Immature natural killer cell (primary cell): ENCODE measurements around the gene GRK5. TPM values are rescaled to one million over a fixed set of nuclear protein-coding genes. Genes with fewer than 3 reads are reported as not detected.
A peak's percentile ranks its signal among the peaks of the same experiment; 100 is the strongest.
"Not testable (repeated sequence)": the region's sequence is repeated elsewhere in the genome, so short reads cannot be mapped to it uniquely, and the experiment has no call there.

Experiments used
- DNase-seq, 3 donors: peaks; one replicate each; pipeline ENCODE4 v3.0.0; 2022; ENCODE audit warnings: mixed read lengths in 1 of 3
- H3K27ac Mint-ChIP-seq, 6 donors: one replicate each; pipeline ENCODE4 v1.8.0; 2020; ENCODE audit warnings: mixed read lengths in 6 of 6, mild to moderate bottlenecking in 5 of 6, inconsistent platforms in 4 of 6, moderate library complexity in 3 of 6
- H3K27me3 Mint-ChIP-seq, 3 donors: one replicate each; pipeline ENCODE4 v1.8.0; 2020 to 2021; ENCODE audit warnings: low read depth in 3 of 3, mild to moderate bottlenecking in 3 of 3, mixed read lengths in 3 of 3, moderate library complexity in 3 of 3, inconsistent platforms in 1 of 3
- H3K36me3 Mint-ChIP-seq, 3 donors: one replicate each; pipeline ENCODE4 v1.8.0; 2020; ENCODE audit warnings: mixed read lengths in 3 of 3, inconsistent platforms in 2 of 3, mild to moderate bottlenecking in 2 of 3
- H3K4me1 Mint-ChIP-seq, 2 donors: one replicate each; pipeline ENCODE4 v1.8.0; 2020; ENCODE audit warnings: inconsistent platforms in 2 of 2, mild to moderate bottlenecking in 2 of 2, mixed read lengths in 2 of 2, moderate library complexity in 1 of 2
- H3K4me3 Mint-ChIP-seq, 5 donors: one replicate each; pipeline ENCODE4 v1.8.0; 2020; ENCODE audit warnings: mild to moderate bottlenecking in 5 of 5, mixed read lengths in 5 of 5, inconsistent platforms in 3 of 5, moderate library complexity in 3 of 5
- H3K9me3 Mint-ChIP-seq, 6 donors: one replicate each; pipeline ENCODE4 v1.8.0; 2020; ENCODE audit warnings: mild to moderate bottlenecking in 6 of 6, mixed read lengths in 6 of 6, inconsistent platforms in 4 of 6, moderate library complexity in 3 of 6
- polyA plus RNA-seq, 3 donors: library from polyadenylated mRNA; unstranded; fragments of 300-500 nt; fragmentation: Illumina TruSeq; gene quantifications; one replicate each; pipeline ENCODE4 v1.2.3, GENCODE V29; 2021

GRK5 gene
- polyA plus RNA-seq, 3 donors from 2014 or later = 2.1 to 12.4 (median 3.3) TPM

DNA sequence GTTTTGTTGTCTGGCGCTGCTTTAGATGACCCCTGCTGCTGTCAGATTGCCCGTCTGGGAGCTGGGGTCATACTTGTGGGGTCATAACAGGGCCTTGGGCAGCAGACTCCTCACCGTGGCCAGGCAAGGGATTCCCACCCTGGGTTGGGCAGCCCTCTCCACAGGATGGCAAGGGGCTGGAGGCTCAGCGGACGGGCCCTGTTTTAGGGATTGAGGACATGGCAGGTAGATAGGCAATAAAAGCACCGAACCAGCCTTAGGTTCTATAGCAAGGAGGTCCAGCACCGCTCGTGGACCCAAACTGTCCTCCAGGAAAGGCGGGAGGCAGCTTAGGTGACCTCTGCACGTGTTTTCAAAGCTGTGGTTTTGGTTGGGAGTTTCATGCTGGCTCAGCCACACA, 60.0 kb downstream of the GRK5 start:
- H3K4me3 Mint-ChIP-seq = peak overlapping the region in 1 of 5 donors; percentile 40
- peaks cover 0 to 11% (median 7%) of the 10 kb centered on the region in 3 donors for H3K36me3 Mint-ChIP-seq
- no peak for DNase-seq
- H3K27me3 Mint-ChIP-seq = peaks cover 11 to 35% (median 28%) of the 10 kb centered on the region in 3 donors
- no peaks in the 10 kb centered on the region for H3K9me3 Mint-ChIP-seq
- H3K4me1 Mint-ChIP-seq = peaks cover 59 to 61% of the 10 kb centered on the region in 2 donors
- peak overlapping the region; percentile 98 to 100 (median 100) for H3K27ac Mint-ChIP-seq

DNA sequence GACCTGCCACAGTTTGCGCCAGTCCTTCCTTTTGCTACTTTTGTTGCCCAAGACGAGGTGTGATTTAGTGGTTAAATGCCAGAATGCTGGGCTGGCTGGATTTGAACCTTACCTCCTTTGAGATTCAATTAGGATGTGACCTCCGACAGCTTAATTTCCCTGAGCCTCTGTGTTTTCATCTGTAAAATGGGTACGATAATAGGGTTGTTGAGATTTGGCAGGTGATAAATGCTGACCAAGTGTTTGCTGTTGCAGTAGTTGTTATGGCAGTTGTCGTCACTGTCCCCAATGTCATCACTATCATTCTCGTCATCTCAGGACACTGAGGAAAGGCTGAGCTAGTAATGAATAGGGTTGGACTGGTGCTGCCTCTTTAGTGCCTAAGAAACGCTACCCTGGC, 61.1 kb downstream of the GRK5 start:
- peaks cover 0 to 11% (median 7%) of the 10 kb centered on the region in 3 donors for H3K36me3 Mint-ChIP-seq
- peaks cover 70 to 71% of the 10 kb centered on the region in 2 donors for H3K4me1 Mint-ChIP-seq

DNA sequence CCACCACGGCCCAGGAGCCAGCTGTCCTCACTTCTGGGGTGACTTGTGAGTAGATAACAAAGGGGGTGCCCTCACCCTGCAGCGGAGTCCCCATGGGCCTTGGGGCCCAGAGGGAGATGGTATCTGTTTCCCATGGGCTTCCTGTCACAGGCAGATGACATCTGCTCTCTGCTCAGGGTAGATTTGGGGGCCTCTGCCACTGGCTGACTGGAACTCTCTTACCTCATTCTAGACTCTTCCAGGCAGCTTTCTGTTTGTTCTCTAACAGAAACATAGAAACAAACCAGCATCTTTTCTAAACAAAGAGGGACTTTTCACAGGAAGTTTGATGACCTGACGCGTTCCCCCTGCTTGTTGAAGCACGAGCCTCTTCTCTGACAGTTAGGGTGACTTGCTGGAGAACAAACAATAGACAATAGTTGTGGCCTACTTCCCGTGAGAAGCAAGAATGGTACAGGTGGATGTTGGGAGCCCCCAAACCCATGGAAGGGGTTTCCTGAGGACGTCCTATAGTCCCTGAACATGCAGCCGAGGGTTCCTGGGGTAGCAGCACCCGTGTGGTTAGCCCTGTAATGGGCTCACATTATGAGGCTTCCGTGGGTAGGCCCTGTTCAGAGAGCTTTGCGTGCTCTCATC, 61.6 kb downstream of the GRK5 start:
- Mint-ChIP-seq H3K27ac (peak overlapping the region; percentile 98 to 100 (median 100)), H3K36me3 (peaks cover 0 to 11% (median 5%) of the 10 kb centered on the region in 3 donors), H3K4me1 (peaks cover 75% of the 10 kb centered on the region in 2 donors), H3K27me3 (peaks cover 11 to 39% (median 28%) of the 10 kb centered on the region in 3 donors), H3K4me3 (peak overlapping the region; percentile 61 to 84 (median 76)), H3K9me3 (no peaks in the 10 kb centered on the region)
- DNase-seq = peak; percentile 87 to 91 (median 89)

More for the DNA sequence above, 61.1 kb downstream of the GRK5 start:
- peak in 1 of 3 donors; percentile 79 for DNase-seq
- peak overlapping the region; percentile 98 to 100 (median 100) for H3K27ac Mint-ChIP-seq
- H3K9me3 Mint-ChIP-seq = no peaks in the 10 kb centered on the region
- peaks cover 11 to 35% (median 28%) of the 10 kb centered on the region in 3 donors for H3K27me3 Mint-ChIP-seq
- H3K4me3 Mint-ChIP-seq = peak overlapping the region; percentile 61 to 84 (median 76)

DNA sequence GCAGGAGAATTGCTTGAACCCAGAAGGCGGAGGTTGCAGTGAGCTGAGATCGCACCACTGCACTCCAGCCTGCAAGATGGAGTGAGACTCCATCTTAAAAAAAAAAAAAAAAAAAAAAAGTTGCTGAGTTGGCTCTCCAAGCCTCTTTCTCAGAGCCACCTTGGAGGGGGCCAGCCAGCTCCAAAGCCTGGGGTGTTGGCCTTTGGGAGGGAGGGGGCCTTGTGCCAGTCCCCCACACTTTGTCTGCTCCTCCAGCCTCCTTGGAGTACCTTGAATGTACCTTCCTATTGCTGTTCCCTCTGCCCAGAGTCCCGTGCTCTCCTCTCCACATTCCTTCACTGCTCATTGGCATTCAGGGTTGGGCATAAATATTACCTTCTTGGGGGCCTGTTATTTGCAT, 62.4 kb downstream of the GRK5 start:
- Mint-ChIP-seq H3K9me3 (no peaks in the 10 kb centered on the region), H3K4me3 (peak overlapping the region; percentile 80 to 88 (median 81)), H3K27me3 (peaks cover 11 to 39% (median 28%) of the 10 kb centered on the region in 3 donors), H3K36me3 (peaks cover 0 to 11% (median 0%) of the 10 kb centered on the region in 3 donors), H3K27ac (peak overlapping the region; percentile 98 to 100 (median 100)), H3K4me1 (peaks cover 76 to 79% of the 10 kb centered on the region in 2 donors)
- DNase-seq = no peak

DNA sequence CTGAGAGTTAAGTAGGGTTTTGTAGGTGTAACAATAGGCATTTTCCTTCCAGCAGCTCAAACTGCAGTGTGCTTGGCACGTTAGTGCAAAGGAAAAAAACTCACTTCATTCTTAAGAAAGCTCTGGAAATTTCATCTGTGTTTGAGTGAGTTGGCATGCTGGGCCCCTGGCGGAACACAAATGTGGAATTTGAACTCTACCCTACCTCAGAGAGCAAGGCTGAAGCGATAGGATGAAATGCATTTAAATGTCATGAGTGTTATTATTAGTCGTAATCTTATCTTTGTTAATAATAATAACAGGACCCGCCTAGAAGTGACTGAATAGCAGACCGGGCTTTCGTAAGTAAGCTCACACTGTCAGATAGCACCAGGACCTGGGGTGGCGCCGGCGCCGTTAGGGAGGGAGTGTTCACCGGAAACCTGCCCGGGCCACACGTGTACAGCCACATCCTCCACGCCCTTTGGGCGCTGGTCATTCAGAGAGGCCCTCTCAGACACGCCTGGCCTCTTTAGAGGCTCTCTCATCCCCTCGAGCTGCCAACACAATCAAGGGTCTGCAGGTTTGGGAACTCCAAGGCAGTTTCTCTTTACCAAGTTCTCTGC, 63.5 kb downstream of the GRK5 start:
- H3K4me3 Mint-ChIP-seq = peak overlapping the region; percentile 80 to 88 (median 81)
- peaks cover 11 to 39% (median 30%) of the 10 kb centered on the region in 3 donors for H3K27me3 Mint-ChIP-seq
- no peaks in the 10 kb centered on the region for H3K9me3 Mint-ChIP-seq
- H3K27ac Mint-ChIP-seq = peak overlapping the region; percentile 98 to 100 (median 100)
- peaks cover 0 to 7% (median 0%) of the 10 kb centered on the region in 3 donors for H3K36me3 Mint-ChIP-seq
- DNase-seq = peak; percentile 77 to 84 (median 83)
- H3K4me1 Mint-ChIP-seq = peaks cover 87 to 88% of the 10 kb centered on the region in 2 donors

DNA sequence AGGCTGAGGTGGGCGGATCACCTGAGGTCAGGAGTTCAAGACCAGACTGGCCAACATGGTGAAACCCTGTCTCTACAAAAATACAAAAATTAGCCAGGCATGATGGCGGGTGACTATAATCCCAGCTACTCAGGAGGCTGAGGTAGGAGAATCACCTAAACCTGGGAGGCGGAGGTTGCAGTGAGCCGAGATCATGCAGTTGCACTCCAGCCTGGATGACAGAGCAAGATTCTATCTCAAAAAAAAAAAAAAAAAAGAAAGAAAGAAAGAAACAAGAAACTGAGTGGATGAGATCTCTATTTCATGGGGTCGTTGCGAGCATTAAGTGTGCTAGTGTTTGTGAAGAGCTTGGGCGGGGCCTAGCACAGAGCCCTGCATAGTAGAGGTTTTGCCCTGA, 65.0 kb downstream of the GRK5 start:
- H3K9me3 Mint-ChIP-seq, H3K36me3 Mint-ChIP-seq, DNase-seq: not testable (repeated sequence)
- peak overlapping the region; percentile 80 to 88 (median 81) for H3K4me3 Mint-ChIP-seq
- peaks cover 13 to 39% (median 32%) of the 10 kb centered on the region in 3 donors for H3K27me3 Mint-ChIP-seq
- peak overlapping the region; percentile 98 to 100 (median 100) for H3K27ac Mint-ChIP-seq
- peaks cover 86 to 88% of the 10 kb centered on the region in 2 donors for H3K4me1 Mint-ChIP-seq

DNA sequence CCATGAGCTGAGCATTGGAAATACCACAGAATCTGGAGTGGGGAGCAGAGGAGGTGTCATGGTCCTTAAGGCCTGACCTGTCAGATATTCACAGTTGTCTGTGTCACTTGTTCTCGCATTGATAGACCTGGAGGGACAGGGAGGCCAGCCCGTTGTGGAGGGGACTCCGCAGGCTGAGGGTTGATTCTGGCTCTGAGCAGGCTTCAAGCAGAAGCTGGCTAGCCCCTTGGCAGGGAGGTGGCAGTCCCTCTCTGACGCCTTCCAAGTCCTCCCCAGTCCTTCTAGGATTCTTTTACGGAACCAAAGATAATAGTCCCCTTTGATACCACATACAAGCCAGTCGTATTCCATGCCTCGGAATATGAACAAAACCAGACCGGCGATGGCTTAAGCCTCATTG, 65.4 kb downstream of the GRK5 start:
- Mint-ChIP-seq H3K27ac (peak overlapping the region; percentile 98 to 100 (median 100)), H3K4me3 (peak overlapping the region; percentile 60 to 88 (median 81)), H3K9me3 (no peaks in the 10 kb centered on the region), H3K4me1 (peaks cover 82 to 86% of the 10 kb centered on the region in 2 donors), H3K27me3 (peaks cover 15 to 39% (median 33%) of the 10 kb centered on the region in 3 donors), H3K36me3 (peaks cover 0 to 7% (median 5%) of the 10 kb centered on the region in 3 donors)
- no peak for DNase-seq

DNA sequence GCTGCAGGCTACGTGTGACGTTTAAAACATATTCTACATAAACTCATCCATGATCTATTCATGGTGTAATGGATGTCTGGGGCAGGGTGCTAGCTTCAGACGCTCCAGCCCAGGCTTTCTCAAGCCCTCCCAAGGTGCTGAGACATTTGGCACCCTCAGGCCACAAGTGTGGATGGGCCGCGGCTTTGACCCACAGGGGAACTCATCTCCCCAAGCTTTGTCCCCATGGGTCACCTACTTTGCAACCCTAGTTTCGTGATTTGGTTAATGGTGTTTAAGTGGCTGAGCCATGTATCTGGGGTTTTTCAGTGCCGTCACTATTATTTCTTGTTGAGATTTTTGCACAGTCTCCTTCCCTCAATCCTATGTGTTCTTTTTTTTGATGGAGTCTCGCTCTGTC, 66.0 kb downstream of the GRK5 start:
- Mint-ChIP-seq H3K27me3 (peaks cover 15 to 35% (median 32%) of the 10 kb centered on the region in 3 donors), H3K4me1 (peaks cover 76 to 79% of the 10 kb centered on the region in 2 donors), H3K36me3 (peaks cover 0 to 6% (median 5%) of the 10 kb centered on the region in 3 donors), H3K9me3 (no peaks in the 10 kb centered on the region), H3K4me3 (peak overlapping the region; percentile 60 to 88 (median 81)), H3K27ac (peak overlapping the region; percentile 55 to 100 (median 100))
- DNase-seq = peak; percentile 39

DNA sequence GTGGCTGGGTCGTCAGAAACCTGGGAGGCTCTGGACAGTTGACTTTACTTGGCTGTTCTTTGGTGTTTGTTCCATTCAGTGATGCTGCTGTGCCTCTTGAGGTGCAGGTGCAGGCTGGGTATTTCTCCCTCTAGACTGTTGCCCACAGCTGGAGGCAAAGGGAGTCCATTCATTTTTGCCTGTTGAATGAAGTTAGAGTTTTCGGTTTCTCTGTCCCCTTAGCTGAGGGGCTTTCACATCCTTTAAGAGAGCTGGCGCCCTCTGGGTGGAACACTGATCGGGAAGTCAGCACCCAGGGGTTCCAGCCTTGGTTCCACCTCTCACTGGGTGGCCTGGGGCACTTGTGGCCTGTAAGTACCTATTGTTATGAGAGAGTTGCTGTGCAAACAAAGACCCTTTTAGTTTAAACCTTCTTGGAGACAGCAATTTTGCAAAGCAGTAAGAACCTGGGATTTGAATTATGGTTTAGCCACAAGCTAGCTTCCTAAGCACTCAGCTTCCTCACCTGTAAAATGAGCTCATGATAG, 67.2 kb downstream of the GRK5 start:
- H3K36me3 Mint-ChIP-seq = peaks cover 0 to 6% (median 3%) of the 10 kb centered on the region in 3 donors
- peaks cover 64 to 72% of the 10 kb centered on the region in 2 donors for H3K4me1 Mint-ChIP-seq
- peak overlapping the region in 5 of 6 donors; percentile 32 to 100 (median 99) for H3K27ac Mint-ChIP-seq
- H3K27me3 Mint-ChIP-seq = peaks cover 10 to 26% (median 23%) of the 10 kb centered on the region in 3 donors
- no peak for DNase-seq
- peak overlapping the region in 3 of 5 donors; percentile 19 to 60 (median 46) for H3K4me3 Mint-ChIP-seq
- H3K9me3 Mint-ChIP-seq = no peaks in the 10 kb centered on the region

DNA sequence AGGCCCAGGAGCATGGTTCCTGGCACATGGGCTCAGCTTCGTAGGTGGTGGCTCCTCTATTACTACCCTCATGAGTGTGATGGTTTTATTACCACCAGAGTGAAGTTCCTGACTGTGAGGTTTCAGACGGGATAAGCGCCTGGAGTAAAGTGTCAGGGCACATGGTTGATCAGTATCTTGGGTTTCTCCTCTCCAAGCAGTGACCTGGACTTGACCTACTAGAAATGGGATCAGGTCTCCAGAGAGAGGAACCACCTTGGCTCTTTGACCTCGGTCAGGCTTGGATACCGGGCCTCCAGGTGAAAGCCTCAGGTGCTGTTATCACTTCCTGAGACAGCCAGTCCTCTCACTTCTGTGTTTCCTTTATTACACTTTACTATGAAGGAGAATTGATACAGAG, 67.7 kb downstream of the GRK5 start:
- DNase-seq = no peak
- H3K4me3 Mint-ChIP-seq = peak overlapping the region in 1 of 5 donors; percentile 46
- peaks cover 59 to 70% of the 10 kb centered on the region in 2 donors for H3K4me1 Mint-ChIP-seq
- H3K27me3 Mint-ChIP-seq = peaks cover 7 to 22% (median 19%) of the 10 kb centered on the region in 3 donors
- peak overlapping the region in 5 of 6 donors; percentile 32 to 100 (median 99) for H3K27ac Mint-ChIP-seq
- peaks cover 0 to 6% (median 3%) of the 10 kb centered on the region in 3 donors for H3K36me3 Mint-ChIP-seq
- no peaks in the 10 kb centered on the region for H3K9me3 Mint-ChIP-seq

DNA sequence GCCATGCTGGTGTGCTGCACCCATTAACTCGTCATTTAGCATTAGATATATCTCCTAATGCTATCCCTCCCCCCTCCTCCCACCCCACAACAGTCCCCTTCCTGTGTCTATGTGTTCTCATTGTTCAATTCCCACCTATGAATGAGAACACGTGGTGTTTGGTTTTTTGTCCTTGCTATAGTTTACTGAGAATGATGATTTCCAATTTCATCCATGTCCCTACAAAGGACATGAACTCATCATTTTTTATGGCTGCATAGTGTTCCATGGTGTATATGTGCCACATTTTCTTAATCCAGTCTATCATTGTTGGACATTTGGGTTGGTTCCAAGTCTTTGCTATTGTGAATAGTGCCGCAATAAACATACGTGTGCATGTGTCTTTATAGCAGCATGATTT, 68.8 kb downstream of the GRK5 start:
- peaks cover 4 to 14% (median 12%) of the 10 kb centered on the region in 3 donors for H3K27me3 Mint-ChIP-seq
- not testable (repeated sequence) for DNase-seq, H3K27ac Mint-ChIP-seq, H3K36me3 Mint-ChIP-seq, H3K4me3 Mint-ChIP-seq, H3K9me3 Mint-ChIP-seq
- H3K4me1 Mint-ChIP-seq = peaks cover 53 to 65% of the 10 kb centered on the region in 2 donors

DNA sequence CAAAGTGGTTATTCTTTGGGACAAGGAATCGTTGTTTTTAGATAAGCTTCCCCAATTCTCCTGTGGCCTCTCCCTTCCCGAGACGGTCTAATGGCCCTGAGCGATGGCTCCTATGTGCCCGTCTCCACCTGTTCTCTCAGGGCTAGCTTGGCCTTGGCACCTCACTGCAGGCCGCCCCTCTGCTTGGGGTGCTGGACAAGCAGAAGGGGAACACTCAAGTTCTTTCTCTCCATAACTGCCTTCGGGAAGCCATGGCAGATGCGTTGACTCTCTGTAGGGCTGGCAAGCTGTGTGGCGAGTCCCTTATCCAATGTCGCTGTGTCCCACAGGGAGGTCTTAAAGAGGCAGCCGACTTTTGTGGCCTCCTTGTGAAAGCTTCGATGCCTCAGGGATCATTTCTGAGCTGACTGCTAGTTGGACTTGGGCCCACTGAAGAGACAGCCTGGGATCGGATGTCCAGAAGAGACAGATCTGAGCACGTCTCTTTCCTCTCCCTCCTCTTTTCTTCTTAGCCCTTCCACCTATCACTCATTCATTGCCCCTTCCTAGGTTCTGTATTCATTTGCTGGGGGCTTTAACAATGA, 70.8 kb downstream of the GRK5 start:
- H3K4me1 Mint-ChIP-seq = peaks cover 45 to 55% of the 10 kb centered on the region in 2 donors
- no peak overlapping the region for H3K4me3 Mint-ChIP-seq
- no peaks in the 10 kb centered on the region for H3K9me3 Mint-ChIP-seq
- H3K27me3 Mint-ChIP-seq = peaks cover 3 to 9% (median 4%) of the 10 kb centered on the region in 3 donors
- H3K27ac Mint-ChIP-seq = peak overlapping the region in 2 of 6 donors; percentile 61 to 67
- no peak for DNase-seq
- peaks cover 0 to 6% (median 6%) of the 10 kb centered on the region in 3 donors for H3K36me3 Mint-ChIP-seq

DNA sequence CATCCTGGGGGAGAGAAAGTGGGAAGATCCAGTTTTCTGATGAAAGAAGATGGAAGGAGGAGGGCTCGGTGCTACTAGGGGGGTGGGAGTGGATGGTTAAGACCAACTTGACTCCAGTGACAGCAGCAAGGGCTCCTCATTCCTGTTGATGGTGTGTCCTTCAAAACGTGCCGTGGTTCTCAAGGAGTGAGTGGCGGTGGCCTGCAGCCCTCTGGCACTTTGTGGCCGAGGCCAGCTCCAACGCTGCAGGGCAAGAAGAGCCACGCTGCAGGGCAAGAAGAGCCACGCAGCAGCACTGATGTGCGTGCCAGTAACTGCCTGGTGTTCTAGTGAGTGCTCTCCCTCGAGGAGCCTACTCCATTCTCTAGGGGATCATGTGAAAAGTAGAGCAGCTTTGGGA, 72.1 kb downstream of the GRK5 start:
- H3K9me3 Mint-ChIP-seq = no peaks in the 10 kb centered on the region
- H3K27ac Mint-ChIP-seq = peak overlapping the region in 1 of 6 donors; percentile 80
- H3K4me3 Mint-ChIP-seq = no peak overlapping the region
- peaks cover 0 to 6% (median 6%) of the 10 kb centered on the region in 3 donors for H3K36me3 Mint-ChIP-seq
- peaks cover 45 to 52% of the 10 kb centered on the region in 2 donors for H3K4me1 Mint-ChIP-seq
- peaks cover 0 to 9% (median 4%) of the 10 kb centered on the region in 3 donors for H3K27me3 Mint-ChIP-seq
- DNase-seq = no peak
